ENCODE measurements around the gene NUP54. TPM values are rescaled to one million over a fixed set of nuclear protein-coding genes. Genes with fewer than 3 reads are reported as not detected.

Gene NUP54
- total RNA-seq, 2 donors from 2014 or later: 31.5 to 35.3 TPM

DNA sequence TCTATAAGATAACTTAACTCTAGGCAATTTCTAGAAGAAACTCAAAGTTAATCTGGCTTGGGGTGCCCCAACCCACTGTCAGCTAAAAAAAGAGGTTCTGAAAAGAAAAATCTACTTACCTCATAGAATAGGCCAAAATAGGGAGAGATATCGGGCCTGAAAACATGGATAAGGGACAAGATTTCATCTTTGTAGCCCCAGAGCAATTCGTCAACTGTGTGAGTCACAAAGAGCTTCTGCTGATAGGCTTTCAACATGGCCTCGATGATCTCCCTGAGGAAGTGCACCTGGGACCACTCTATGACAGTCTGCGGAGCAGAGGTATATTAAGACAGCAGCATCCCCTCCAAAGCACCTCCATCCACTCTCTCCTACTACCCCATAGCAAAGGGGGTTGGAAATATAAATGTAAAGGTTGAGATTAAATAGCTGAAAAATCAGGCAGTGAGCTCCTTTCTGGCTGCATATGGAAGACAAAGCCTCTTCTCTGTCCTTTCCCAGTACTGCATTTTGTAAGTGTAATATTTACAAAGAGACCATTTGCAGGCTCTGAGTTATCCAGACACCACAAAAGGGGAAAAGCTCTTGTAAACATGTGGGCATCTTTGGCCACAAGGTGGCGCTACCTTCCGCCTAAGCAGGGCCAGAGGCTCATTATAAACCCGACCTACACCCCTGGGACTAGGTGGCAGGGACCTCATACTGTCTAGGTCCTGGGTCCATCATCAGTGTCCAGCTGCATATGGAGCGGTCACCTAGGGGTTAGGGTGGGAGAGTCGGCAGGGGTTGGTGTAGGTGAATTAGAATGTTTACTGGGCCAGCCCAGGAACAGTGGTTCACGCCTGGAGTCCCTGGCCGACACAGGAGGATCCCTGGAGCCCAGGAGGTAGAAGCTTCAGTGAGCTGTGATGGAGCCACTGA is 31.5 kb upstream of the NUP54 start:
- Histone ChIP-seq H3K27ac (no peak overlapping the region), H3K4me3 (no peak overlapping the region), H3K36me3 (no peaks in the 10 kb centered on the region), H3K27me3 (no peaks in the 10 kb centered on the region), H3K9me3 (no peaks in the 10 kb centered on the region), H3K9ac (ENCODE audit: low read depth in 2 of 2, low read length in 2 of 2) (no peak overlapping the region), H3K4me1 (no peaks in the 10 kb centered on the region)
- TF ChIP-seq, protein P1, sequence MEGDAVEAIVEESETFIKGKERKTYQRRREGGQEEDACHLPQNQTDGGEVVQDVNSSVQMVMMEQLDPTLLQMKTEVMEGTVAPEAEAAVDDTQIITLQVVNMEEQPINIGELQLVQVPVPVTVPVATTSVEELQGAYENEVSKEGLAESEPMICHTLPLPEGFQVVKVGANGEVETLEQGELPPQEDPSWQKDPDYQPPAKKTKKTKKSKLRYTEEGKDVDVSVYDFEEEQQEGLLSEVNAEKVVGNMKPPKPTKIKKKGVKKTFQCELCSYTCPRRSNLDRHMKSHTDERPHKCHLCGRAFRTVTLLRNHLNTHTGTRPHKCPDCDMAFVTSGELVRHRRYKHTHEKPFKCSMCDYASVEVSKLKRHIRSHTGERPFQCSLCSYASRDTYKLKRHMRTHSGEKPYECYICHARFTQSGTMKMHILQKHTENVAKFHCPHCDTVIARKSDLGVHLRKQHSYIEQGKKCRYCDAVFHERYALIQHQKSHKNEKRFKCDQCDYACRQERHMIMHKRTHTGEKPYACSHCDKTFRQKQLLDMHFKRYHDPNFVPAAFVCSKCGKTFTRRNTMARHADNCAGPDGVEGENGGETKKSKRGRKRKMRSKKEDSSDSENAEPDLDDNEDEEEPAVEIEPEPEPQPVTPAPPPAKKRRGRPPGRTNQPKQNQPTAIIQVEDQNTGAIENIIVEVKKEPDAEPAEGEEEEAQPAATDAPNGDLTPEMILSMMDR (IDR thresholded peaks at IDR 0.05): peak; percentile 90
- intact Hi-C loops (cut with DNase I): loop anchor here (5.0 to 10.0 kb wide), 3 partner anchors 65 to 325 kb away; no protein-coding TSS in a partner anchor
- DNase-seq: peak; percentile 91

DNA sequence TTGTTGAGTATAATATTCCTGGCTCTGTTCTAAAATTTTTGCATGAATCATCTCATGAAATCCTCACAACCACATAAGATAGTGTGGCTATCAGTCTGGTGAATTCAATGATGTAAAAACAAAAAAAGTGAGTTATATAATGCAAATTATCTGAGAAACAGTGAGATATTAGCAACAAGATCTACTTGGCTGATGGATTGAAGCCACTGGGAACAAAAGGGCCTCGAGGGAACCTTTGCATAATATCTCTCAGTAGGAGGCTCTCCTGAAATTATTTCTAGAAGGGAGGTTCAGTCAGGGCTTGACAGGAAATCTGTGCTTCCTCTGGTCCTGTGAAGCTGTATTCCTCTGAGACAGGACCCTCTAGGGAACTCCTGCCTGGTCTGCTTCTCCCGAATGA is 30.1 kb upstream of the NUP54 start:
- Histone ChIP-seq H3K4me3 (no peak overlapping the region), H3K27me3 (no peaks in the 10 kb centered on the region), H3K4me1 (no peaks in the 10 kb centered on the region), H3K9ac (ENCODE audit: low read depth in 2 of 2, low read length in 2 of 2) (no peak overlapping the region), H3K27ac (no peak overlapping the region), H3K36me3 (no peaks in the 10 kb centered on the region), H3K9me3 (no peaks in the 10 kb centered on the region)
- intact Hi-C loops (cut with DNase I): no loop called here
- TF ChIP-seq, protein P1 (IDR thresholded peaks at IDR 0.05): no peak
- DNase-seq: no peak

DNA sequence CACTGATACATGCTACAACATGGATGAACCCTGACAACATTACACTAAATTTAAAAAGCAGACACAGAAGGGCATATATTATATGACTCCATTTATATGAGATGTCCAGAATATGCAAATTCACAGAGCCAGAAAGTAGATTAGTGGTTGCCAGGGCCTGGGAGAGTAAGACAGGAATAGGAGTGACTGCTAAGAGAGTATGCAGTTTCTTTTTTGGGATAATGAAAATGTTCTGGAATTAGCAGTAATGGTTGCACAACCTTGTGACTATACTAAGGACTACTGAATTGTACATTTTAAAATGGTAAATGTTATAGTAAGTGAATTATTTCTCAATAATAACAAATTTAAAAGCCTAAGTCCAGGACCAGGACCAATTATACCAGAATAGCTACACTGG is 29.5 kb upstream of the NUP54 start:
- Histone ChIP-seq H3K4me1 (no peaks in the 10 kb centered on the region), H3K9ac (ENCODE audit: low read depth in 2 of 2, low read length in 2 of 2) (no peak overlapping the region), H3K27ac (no peak overlapping the region), H3K9me3 (no peaks in the 10 kb centered on the region), H3K36me3 (peaks cover 4% of the 10 kb centered on the region), H3K4me3 (no peak overlapping the region), H3K27me3 (no peaks in the 10 kb centered on the region)
- TF ChIP-seq, protein P1 (IDR thresholded peaks at IDR 0.05): no peak
- no peak for DNase-seq
- intact Hi-C loops (cut with DNase I): no loop called here

DNA sequence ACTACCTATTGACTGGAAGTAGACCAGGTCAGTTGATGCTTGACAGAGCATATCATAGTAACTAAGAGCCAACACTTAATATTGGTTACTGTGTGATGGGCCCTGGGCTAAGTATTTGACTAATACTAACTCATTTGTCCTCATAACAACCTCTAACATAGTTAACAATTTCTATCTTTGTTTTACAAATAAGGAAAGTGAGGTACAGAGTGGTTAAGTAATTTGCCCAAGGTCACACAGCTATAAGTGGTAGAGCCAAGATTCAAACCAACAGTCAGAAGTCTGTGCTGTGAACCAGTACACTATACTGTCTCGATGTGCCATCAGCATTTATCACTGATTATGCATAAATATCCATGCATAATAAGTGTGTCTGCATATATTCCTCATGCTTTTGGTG is 27.1 kb upstream of the NUP54 start:
- no peaks in the 10 kb centered on the region for H3K4me1 ChIP-seq
- H3K9me3 ChIP-seq: no peaks in the 10 kb centered on the region
- no peak overlapping the region for H3K4me3 ChIP-seq
- H3K9ac ChIP-seq (ENCODE audit: low read depth in 2 of 2, low read length in 2 of 2): no peak overlapping the region
- no peak for DNase-seq
- TF ChIP-seq, protein P1 (IDR thresholded peaks at IDR 0.05): no peak
- H3K27ac ChIP-seq: no peak overlapping the region
- peaks cover 6% of the 10 kb centered on the region for H3K36me3 ChIP-seq
- intact Hi-C loops (cut with DNase I): no loop called here
- no peaks in the 10 kb centered on the region for H3K27me3 ChIP-seq

- H3K27me3 ChIP-seq: no peaks in the 10 kb centered on the region
- H3K4me1 ChIP-seq: no peaks in the 10 kb centered on the region
- no peak for DNase-seq
- H3K9me3 ChIP-seq: no peaks in the 10 kb centered on the region
- no peak overlapping the region for H3K9ac ChIP-seq (ENCODE audit: low read depth in 2 of 2, low read length in 2 of 2)
- no peak overlapping the region for H3K27ac ChIP-seq
- TF ChIP-seq, protein P1 (IDR thresholded peaks at IDR 0.05): no peak
- no peak overlapping the region for H3K4me3 ChIP-seq
- intact Hi-C loops (cut with DNase I): no loop called here
- H3K36me3 ChIP-seq: peaks cover 6% of the 10 kb centered on the region
Observed at GRCh38 chr4:76174216-76174615, 26.0 kb upstream of the NUP54 start.
